ENCODE results near the gene EFNA5.

The EFNA5 gene

DNA sequence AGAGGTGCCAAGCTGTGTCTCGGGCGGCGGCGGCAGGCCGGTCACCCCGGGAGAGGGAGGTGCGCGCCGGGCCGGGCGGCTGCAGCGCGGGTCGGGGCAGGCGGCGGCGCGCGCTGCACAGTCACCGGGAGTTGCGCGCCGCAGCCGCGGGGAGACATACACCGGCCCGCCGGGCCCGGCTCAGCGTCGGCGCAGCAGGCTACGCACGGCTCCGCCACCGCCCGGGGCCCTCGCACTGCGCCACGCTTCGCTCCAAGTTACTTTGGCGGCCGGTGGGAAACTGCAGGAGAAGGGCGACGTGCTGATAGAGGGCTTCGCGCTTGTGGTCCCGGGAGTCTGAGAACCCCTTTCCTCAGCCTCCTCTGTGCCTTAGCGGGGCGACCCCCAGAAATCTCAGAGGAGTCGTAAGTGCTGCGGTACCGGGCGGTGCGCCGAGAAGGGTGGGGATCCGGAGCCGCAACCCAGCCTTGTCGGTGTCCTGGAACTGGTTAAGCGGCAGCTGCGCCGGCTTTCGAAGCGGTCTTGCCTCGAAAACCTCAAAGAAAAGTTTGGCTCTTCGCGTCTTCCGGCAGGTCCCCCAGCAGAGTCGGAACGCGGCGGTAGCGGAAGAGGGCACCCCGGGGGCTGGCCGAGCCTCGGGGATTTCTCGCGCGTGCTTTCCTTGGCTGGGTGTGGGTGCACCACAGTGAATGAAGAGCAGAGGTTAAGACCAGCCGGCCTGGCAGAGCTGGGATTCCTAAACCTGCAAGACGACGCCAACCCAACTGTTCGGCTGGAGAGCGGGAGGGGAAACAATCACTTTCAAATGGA is at the start of gene EFNA5:
EFNA5 (minus strand) TSS at position 6 of the 810 bp plus-strand sequence.
- H3K27ac ChIP-seq = peak within 1 kb of the TSS; percentile 85
- TF ChIP-seq, protein P1, sequence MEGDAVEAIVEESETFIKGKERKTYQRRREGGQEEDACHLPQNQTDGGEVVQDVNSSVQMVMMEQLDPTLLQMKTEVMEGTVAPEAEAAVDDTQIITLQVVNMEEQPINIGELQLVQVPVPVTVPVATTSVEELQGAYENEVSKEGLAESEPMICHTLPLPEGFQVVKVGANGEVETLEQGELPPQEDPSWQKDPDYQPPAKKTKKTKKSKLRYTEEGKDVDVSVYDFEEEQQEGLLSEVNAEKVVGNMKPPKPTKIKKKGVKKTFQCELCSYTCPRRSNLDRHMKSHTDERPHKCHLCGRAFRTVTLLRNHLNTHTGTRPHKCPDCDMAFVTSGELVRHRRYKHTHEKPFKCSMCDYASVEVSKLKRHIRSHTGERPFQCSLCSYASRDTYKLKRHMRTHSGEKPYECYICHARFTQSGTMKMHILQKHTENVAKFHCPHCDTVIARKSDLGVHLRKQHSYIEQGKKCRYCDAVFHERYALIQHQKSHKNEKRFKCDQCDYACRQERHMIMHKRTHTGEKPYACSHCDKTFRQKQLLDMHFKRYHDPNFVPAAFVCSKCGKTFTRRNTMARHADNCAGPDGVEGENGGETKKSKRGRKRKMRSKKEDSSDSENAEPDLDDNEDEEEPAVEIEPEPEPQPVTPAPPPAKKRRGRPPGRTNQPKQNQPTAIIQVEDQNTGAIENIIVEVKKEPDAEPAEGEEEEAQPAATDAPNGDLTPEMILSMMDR (IDR thresholded peaks at IDR 0.05) = no peak
- TF ChIP-seq ZFX (IDR thresholded peaks at IDR 0.05; ENCODE audit: borderline replicate concordance) = no peak

DNA sequence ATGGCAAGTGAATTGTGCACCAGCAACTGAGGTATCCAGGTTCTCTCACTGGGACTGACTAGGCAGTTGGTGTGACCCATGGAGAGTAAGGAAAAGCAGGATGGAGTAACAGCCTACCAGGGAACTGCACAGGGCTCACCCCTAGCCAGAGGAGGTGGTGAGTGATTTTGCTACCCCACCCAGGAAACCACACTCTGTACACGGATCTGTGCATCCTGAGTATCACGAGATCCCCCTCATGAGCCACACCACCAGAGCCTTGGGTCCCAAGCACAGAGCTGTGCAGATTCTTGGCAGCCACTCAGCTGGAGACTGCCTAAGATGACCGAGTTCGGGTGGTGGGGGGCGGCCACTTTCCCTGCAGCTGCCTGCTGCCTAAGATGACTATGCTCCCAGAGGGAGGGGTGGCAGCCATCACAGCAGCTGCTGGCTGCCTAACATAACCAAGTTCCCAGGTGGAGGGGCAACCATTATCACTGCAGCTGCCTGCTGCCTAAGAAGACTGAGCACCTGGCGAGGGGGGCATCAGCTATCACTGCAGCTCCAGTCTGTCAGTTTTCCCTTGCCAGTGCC is 48.4 kb upstream of the EFNA5 start:
- TF ChIP-seq ZFX (IDR thresholded peaks at IDR 0.05; ENCODE audit: borderline replicate concordance) = no peak
- TF ChIP-seq, protein P1 (IDR thresholded peaks at IDR 0.05) = no peak
- H3K27ac ChIP-seq = no peak overlapping the region

DNA sequence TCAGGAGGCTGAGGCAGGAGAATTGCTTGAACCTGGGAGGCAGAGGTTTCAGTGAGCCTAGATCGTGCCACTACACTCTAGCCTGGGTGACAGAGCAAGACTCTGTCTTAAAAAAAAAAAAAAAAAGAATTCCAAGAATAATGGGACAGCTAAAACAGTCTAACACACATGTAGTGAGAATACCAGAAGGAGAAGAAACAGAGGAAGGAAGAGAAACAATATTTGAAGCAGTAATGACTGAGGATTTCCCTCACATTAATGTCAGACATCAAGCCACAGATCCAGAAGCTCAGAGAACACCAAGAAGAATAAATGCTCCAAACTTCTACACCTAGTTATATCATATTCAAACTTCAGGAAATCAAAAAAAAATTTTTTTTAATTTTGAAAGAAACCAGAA is 47.1 kb upstream of the EFNA5 start:
- TF ChIP-seq, protein P1 (IDR thresholded peaks at IDR 0.05) = no peak
- TF ChIP-seq ZFX (IDR thresholded peaks at IDR 0.05; ENCODE audit: borderline replicate concordance) = no peak
- H3K27ac ChIP-seq = no peak overlapping the region

DNA sequence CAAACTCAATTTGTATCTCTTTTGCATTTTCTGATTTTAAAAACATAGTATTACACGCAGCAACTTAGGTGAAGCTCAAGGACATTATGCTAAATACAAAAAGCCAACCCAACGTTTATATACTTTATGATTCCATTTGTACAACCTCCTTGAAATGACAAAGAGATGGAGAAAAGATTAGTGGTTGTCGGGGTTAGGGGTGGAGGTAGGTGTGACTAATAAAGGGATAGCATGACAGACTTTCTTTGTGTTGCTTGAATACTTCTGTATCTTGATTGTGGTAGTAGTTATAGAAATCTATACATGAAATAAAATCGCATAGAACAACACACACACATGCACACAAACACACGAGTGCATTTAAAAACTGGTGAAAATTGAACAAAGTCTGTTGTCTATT is 42.5 kb upstream of the EFNA5 start:
- no peak overlapping the region for H3K27ac ChIP-seq
- TF ChIP-seq, protein P1 (IDR thresholded peaks at IDR 0.05) = no peak
- TF ChIP-seq ZFX (IDR thresholded peaks at IDR 0.05; ENCODE audit: borderline replicate concordance) = no peak

DNA sequence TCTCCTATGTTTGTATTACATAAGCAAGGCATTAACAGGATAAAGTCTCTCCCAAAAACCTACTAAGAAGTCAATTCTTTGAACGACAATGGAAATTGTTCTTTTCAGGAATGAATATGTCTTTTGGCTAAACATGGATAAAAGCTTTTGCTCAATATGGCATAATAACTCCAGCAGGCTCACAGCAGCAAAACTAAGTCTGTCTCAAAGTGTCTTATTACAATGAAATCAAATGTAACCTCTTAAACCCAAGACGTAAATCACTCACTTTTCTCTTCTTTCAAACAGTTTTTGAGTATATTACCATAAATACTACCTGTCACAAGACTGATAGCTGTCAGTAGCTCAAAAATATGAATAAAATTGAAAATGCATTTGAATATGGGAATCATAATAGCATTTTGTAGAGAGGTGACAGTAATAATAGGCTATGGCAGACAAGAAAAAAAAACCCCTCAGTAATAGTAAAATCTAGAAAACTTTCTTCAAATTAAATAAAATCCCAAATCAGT is 41.7 kb upstream of the EFNA5 start:
- TF ChIP-seq, protein P1 (IDR thresholded peaks at IDR 0.05) = no peak

DNA sequence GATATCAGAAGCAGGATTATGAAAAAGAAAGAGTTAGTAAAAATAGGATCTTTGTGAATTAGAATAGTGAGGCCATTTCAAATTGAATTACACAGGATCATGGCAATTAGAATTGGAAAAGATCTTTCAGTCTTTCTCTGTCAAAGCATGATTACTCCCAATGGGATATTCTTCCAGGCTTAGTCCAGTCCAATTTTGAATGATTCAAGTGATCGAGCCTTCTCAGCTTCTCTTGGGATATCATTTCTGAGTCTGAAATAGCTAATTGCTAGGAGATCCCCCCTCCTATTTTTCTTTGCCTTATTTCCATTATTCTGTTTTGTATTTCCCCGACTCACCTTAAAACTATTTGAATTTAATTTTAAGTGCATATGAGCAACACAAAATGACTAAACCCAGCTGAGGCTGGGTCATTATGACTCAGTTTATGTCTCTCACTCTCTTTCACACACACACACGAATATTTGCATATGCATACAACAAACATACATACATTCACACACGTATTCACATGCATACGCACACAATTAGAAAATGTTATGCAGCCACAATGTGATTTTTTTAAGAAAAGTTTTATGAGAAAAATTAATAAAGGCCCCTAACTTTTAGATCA is 34.8 kb upstream of the EFNA5 start:
- H3K27ac ChIP-seq = no peak overlapping the region
- TF ChIP-seq ZFX (IDR thresholded peaks at IDR 0.05; ENCODE audit: borderline replicate concordance) = no peak
- TF ChIP-seq, protein P1 (IDR thresholded peaks at IDR 0.05) = no peak

More for the DNA sequence above, 41.7 kb upstream of the EFNA5 start:
- H3K27ac ChIP-seq = no peak overlapping the region

Measured in 22Rv1 (cell line).